SK-MEL-5 (cell line): Measurements from ENCODE around the gene STAC3. TPM values are rescaled to one million over a fixed set of nuclear protein-coding genes. Genes with fewer than 3 reads are reported as not detected.
"Not testable (repeated sequence)": the region's sequence is repeated elsewhere in the genome, so short reads cannot be mapped to it uniquely, and the experiment has no call there.

ENCODE experiments used
- DNase-seq: peaks from one replicate; pipeline ENCODE4 v3.0.0-alpha.2; 2016; ENCODE audit warnings: low read depth, low spot score
- in situ Hi-C: cut with HindIII; loops from 2 replicates; pipeline ENCODE4 v1.10.0; 2016; ENCODE audit warnings: low sequenced_read_pairs, high pct_unique_total_duplicates, low pct_unique_long_range_greater_than_20kb
- polyA plus RNA-seq, 2 experiments: library from polyadenylated mRNA; depleted of rRNA; stranded (reverse); fragments of >200 nt; gene quantifications; 2 replicates each; pipeline ENCODE4 v1.2.3, GENCODE V29; 2015
- total RNA-seq: library from RNA; depleted of rRNA; stranded (reverse); fragments of >200 nt; shearing (Covaris generic); gene quantifications from 2 replicates; pipeline ENCODE4 v1.2.3, GENCODE V29; 2014; rRNA removed

STAC3 gene
- not detected in 2 replicates for total RNA-seq
- polyA plus RNA-seq (2015; cell fraction: cytosol; rRNA removed), result not detected in 2 replicates
- 0.91 and 5.6 TPM in 2 replicates for polyA plus RNA-seq (2015; cell fraction: nucleus; rRNA removed)

- no peak for DNase-seq
- in situ Hi-C loops, result no loop called here
These were observed at the start of gene STAC3 for GRCh38 chr12:57250956-57251355. Gene STAC3, minus strand, starts transcription at chr12:57251187. Its CDS starts 1,551 bp downstream, at chr12:57249636.

GRCh38 chr12:57299514-57300016, 48.6 kb upstream of the STAC3 start:
- no peak for DNase-seq
- in situ Hi-C loops, result no loop called here

- DNase-seq, result no peak
- in situ Hi-C loops, result no loop called here
These were observed 45.3 kb upstream of the STAC3 start for GRCh38 chr12:57296291-57296690.

GRCh38 chr12:57282073-57282472, 31.1 kb upstream of the STAC3 start:
- DNase-seq, in situ Hi-C loops: not testable (repeated sequence)

GRCh38 chr12:57280211-57281062, 29.4 kb upstream of the STAC3 start:
- peak; percentile 28 for DNase-seq
- in situ Hi-C loops, result no loop called here

GRCh38 chr12:57278465-57279381, 27.7 kb upstream of the STAC3 start:
- in situ Hi-C loops, result no loop called here
- DNase-seq, result no peak

GRCh38 chr12:57276935-57277563, 26.1 kb upstream of the STAC3 start:
- in situ Hi-C loops, result no loop called here
- peak; percentile 61 for DNase-seq

GRCh38 chr12:57276233-57276632, 25.2 kb upstream of the STAC3 start:
- DNase-seq, in situ Hi-C loops: not testable (repeated sequence)

GRCh38 chr12:57273516-57273915, 22.5 kb upstream of the STAC3 start:
- in situ Hi-C loops, result no loop called here
- no peak for DNase-seq

GRCh38 chr12:57272337-57273151, 21.6 kb upstream of the STAC3 start:
- in situ Hi-C loops, result no loop called here
- DNase-seq, result no peak

GRCh38 chr12:57270966-57271470, 20.0 kb upstream of the STAC3 start:
- in situ Hi-C loops, result no loop called here

GRCh38 chr12:57268264-57268663, 17.3 kb upstream of the STAC3 start:
- DNase-seq, result no peak
- in situ Hi-C loops, result no loop called here

More at GRCh38 chr12:57270966-57271470, 20.0 kb upstream of the STAC3 start:
- DNase-seq, result peak; percentile 28

GRCh38 chr12:57266681-57267080, 15.7 kb upstream of the STAC3 start:
- DNase-seq, result no peak
- in situ Hi-C loops, result no loop called here

GRCh38 chr12:57263096-57263495, 12.1 kb upstream of the STAC3 start:
- no peak for DNase-seq
- in situ Hi-C loops, result no loop called here

- in situ Hi-C loops, result no loop called here
- no peak for DNase-seq
These were observed 11.3 kb upstream of the STAC3 start for GRCh38 chr12:57262126-57262822.

- DNase-seq, result no peak
- in situ Hi-C loops, result no loop called here
These were observed 10.5 kb upstream of the STAC3 start for GRCh38 chr12:57261428-57261865.
